C4-2B (cell line): Measurements from ENCODE around the gene LEF1.

Source experiments
- CTCF ChIP-seq: fragments of 450-650 bp; conservative IDR thresholded peaks from 2 replicates; pipeline ENCODE4 v1.5.1; 2017; ENCODE audit warnings: mild to moderate bottlenecking
- ZFX ChIP-seq: fragments of 450-650 bp; IDR thresholded peaks from 2 replicates; pipeline ENCODE4 v1.6.1; 2017

GRCh38 chr4:108100827-108101226, 67.9 kb downstream of the LEF1 start:
- TF ChIP-seq CTCF: no peak
- TF ChIP-seq ZFX: no peak
